Prostate gland (tissue), 2 donors: ENCODE results near the gene ADISSP.

Experiments used
- CTCF ChIP-seq, 4 experiments: fragments of 200-600 bp in 2 of 4; fragments of 450-650 bp in 2 of 4; sonication (generic) in 2 of 4; IDR thresholded peaks; 1 replicate in 3 of 4; 2 replicates in 1 of 4; pipeline ENCODE4 v1.5.1; 2016 to 2019; ENCODE audit warnings: antibody characterized with exemption in 4 of 4, mild to moderate bottlenecking in 2 of 4, moderate library complexity in 2 of 4
- POLR2AphosphoS5 ChIP-seq: sonication (generic); formaldehyde crosslinking; IDR thresholded peaks from one replicate; pipeline ENCODE4 v1.6.1; 2017; ENCODE audit warnings: antibody characterized with exemption

GRCh38 chr20:3783068-3783489 is 15.5 kb upstream of the ADISSP start:
- TF ChIP-seq CTCF (IDR thresholded peaks at IDR 0.05) (no peak), POLR2AphosphoS5 (no peak)
